Vagina (tissue), 2 donors: ENCODE measurements around the gene SLC23A1.

ENCODE experiments used
- CTCF ChIP-seq, 3 experiments: fragments of 450-650 bp in 2 of 3; fragments of 200-600 bp in 1 of 3; sonication (generic) in 1 of 3; IDR thresholded peaks; one replicate each; pipeline ENCODE4 v1.5.1; 2017 to 2019; ENCODE audit warnings: antibody characterized with exemption in 3 of 3, mild to moderate bottlenecking in 2 of 3, moderate library complexity in 2 of 3
- POLR2A ChIP-seq, 2 donors: fragments of 450-650 bp; IDR thresholded peaks; one replicate each; pipeline ENCODE4 v1.6.1; 2017; ENCODE audit warnings: antibody characterized with exemption in 2 of 2, mild to moderate bottlenecking in 2 of 2, moderate library complexity in 2 of 2
- POLR2AphosphoS5 ChIP-seq, 2 donors: sonication (generic); formaldehyde crosslinking; IDR thresholded peaks; one replicate each; pipeline ENCODE4 v1.9.0; 2017; ENCODE audit warnings: antibody characterized with exemption in 2 of 2, mild to moderate bottlenecking in 2 of 2, low read depth in 1 of 2; ENCODE audit not compliant: insufficient read depth in 1 of 2

DNA sequence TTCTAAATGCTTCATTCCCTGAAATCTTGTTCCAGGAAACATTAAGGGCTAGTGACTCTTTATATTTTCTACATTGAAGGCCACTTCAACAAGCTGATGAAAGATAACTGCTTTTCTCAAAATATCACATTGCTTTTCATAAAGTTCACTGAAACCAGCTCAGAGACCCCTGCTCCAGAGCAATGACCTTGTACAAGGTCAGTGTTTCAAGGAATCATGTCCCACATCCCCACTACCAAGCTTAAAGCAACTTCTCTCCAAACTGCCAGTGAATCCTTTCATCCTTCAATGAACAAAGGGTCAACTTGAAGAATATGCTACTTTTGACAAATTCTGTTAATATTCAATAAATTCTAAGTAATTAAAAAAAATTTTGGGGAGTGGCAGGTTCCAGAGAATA is 32.8 kb upstream of the SLC23A1 start:
- TF ChIP-seq CTCF (IDR thresholded peaks at IDR 0.05) (no peak), POLR2A (IDR thresholded peaks at IDR 0.05) (no peak), POLR2AphosphoS5 (IDR thresholded peaks at IDR 0.05; ENCODE audit: insufficient read depth in 1 of 2, low read depth in 1 of 2) (no peak)
